Measurements from ENCODE around the gene PGRMC2.

Gene PGRMC2

DNA sequence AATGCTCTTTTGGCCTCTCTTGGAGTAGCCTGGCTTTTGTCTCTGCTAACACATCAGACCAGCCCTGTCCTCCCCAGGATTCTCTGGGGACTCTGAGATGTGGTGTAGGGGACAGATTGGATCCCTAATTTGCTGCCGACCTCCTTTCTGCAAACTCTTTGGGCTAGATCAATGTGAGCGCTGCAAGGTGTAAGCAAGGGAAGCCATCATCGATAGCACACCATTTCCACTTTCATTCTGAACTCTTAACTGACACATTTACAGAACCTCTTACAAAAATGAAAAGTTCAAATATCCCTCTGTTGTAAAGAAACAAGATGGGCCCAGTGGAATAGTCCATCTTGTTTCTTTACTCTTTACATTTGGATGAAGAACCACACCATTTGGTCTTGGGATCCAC is 46.6 kb downstream of the PGRMC2 start:
- DNase-seq (ENCODE audit: extremely low read depth, low read depth), result no peak
- TF ChIP-seq, protein P1, sequence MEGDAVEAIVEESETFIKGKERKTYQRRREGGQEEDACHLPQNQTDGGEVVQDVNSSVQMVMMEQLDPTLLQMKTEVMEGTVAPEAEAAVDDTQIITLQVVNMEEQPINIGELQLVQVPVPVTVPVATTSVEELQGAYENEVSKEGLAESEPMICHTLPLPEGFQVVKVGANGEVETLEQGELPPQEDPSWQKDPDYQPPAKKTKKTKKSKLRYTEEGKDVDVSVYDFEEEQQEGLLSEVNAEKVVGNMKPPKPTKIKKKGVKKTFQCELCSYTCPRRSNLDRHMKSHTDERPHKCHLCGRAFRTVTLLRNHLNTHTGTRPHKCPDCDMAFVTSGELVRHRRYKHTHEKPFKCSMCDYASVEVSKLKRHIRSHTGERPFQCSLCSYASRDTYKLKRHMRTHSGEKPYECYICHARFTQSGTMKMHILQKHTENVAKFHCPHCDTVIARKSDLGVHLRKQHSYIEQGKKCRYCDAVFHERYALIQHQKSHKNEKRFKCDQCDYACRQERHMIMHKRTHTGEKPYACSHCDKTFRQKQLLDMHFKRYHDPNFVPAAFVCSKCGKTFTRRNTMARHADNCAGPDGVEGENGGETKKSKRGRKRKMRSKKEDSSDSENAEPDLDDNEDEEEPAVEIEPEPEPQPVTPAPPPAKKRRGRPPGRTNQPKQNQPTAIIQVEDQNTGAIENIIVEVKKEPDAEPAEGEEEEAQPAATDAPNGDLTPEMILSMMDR (IDR thresholded peaks at IDR 0.05; ENCODE audit: low read depth, low read length), result no peak

DNA sequence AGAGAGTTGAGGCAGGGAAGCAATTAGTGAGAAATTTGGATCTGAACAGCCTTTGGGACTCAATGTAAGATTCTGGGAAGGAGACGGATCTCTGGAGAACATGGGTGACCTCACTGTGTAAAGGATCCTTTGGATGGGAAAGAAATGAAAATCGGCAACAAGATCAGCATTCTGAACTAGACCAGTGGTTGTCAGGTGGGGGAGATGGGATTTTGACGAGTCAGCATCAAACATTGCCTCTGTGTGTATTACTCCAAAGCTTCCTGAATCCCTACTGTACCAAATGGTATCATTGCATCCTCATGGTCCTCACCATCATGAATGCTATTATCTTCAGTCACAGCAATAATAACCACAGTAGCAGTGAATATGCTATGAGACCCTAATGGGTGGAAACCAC is 52.8 kb downstream of the PGRMC2 start:
- TF ChIP-seq, protein P1 (IDR thresholded peaks at IDR 0.05; ENCODE audit: low read depth, low read length), result no peak
- DNase-seq (ENCODE audit: extremely low read depth, low read depth), result no peak

DNA sequence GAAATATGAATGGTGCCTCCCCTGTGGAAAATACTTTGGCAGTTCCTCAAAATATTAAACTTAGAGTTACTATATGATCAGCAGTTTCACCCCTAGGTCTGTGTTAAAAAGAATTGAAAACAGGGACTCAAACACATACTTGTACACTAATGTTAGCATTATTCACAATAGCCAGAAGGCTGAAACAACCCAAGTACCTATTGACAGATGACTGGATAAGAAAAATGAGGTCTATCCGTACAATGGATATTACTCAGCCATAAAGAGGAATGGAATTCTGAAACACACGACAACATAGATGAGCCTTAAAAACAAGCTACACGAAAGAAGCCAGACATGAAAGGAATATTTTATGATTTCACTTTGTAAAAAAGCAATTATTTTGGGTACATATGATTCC is 54.9 kb downstream of the PGRMC2 start:
- TF ChIP-seq, protein P1 (IDR thresholded peaks at IDR 0.05; ENCODE audit: low read depth, low read length), result no peak

DNA sequence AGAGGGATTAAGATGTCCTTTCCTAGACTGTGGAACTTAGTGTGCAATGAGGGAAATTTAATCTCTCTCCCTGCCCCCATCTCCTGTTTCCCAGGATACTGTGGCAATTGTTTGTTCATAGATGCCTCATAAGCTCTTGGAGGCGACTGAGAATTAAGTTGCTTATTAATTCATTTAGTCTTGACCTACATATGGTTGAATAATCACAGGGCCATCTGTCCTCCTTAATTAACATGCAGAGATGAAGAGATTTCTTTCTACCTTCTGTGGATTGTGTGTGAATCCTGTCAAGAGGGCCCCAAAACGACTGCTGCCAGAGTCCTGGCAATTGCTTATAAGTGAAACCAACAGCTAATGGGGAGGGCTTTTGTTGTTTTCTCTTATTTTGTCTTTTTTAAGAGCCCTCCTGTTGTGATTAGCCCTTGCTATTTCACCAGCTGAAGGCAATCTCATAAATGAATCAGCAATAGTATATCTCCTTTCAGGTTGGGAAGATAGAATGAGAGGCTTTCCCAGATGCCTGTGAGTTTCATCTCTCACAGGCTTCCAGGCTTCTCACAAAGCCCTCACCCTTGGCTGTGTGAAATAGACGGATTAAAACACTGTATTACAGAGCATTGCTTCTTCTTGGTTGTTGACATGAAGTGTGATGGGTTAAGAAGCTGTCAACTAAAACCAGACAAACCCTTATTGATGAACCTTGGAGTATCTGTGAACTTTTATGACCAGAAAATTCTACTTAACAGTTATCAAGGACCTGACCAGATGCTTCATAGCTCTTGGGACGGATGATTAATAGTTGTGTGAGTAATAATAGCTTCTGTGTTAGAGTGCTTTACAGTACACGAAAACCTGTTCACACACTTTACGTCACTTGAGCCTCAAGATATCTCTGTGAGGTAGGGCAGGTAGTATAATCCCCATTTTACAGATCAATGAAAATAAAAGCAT is 58.5 kb downstream of the PGRMC2 start:
- TF ChIP-seq, protein P1 (IDR thresholded peaks at IDR 0.05; ENCODE audit: low read depth, low read length), result no peak
- no peak for DNase-seq (ENCODE audit: extremely low read depth, low read depth)

More for the DNA sequence above, 54.9 kb downstream of the PGRMC2 start:
- no peak for DNase-seq (ENCODE audit: extremely low read depth, low read depth)

DNA sequence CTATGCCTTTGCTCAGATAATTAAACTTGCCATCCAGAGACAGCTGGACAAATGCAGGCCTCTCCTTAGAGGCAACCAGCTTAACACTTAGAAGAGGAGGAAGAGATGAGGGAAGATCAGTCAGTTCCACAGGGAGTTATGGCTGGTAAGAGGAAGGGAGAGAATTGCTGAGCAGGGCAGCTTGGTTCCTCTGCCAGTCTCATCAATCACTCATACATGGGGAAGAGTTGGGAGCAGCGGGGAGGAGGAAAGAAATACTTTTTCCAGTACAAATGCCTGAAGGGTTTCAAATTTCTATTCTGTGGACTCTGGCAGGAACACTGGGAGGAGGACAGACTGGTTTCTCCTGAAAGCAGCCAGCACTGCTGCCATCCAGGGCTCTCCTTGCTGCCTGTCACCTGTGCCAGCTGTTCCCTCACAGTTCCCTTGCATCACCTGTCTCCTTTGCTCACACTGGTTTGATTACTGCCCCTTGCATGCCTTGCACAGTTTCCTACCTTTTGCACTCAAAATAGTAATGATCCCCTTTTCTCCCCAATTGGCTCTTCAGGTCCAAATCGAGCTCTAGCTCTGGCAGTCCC is 59.5 kb downstream of the PGRMC2 start:
- TF ChIP-seq, protein P1 (IDR thresholded peaks at IDR 0.05; ENCODE audit: low read depth, low read length), result no peak
- no peak for DNase-seq (ENCODE audit: extremely low read depth, low read depth)

DNA sequence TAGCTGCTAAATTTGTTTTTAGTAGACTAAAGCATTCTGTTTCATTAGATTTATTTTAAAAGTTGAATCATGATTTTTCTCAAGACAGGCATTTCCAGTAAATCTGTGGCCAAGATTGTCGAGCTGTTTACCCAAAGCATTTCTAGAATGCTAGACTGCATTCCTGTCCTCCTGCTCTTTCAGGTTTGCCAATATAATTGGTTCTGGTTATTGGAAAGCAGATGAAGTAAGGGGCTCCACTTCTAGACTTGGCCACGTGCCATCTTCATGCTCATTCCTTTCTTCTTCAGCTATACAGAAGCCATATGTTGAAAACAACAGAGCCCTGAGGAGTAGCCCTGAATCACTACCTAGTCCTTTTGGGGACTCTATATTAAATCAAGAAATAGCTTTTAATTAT is 62.5 kb downstream of the PGRMC2 start:
- peak; percentile 35 for DNase-seq (ENCODE audit: extremely low read depth, low read depth)
- TF ChIP-seq, protein P1 (IDR thresholded peaks at IDR 0.05; ENCODE audit: low read depth, low read length), result no peak

DNA sequence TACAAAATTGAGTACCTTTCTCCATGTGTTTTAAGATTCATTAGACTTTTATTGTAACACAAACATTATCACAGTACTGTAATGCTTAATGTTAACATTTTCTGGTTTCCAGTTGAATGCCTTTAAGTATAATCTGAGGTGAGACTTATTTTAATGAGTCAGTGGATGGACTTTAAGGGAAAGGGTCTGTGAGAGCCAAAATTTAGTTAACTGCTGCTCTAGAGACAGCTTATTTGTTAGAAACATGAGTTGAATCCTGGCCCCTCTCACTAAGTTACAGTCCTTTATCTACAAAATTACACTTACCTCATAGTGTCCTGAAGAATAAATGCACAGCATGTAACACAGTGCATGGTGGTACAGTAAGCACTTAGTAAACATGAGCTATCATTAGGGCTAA is 66.0 kb downstream of the PGRMC2 start:
- no peak for DNase-seq (ENCODE audit: extremely low read depth, low read depth)
- TF ChIP-seq, protein P1 (IDR thresholded peaks at IDR 0.05; ENCODE audit: low read depth, low read length), result no peak
